GM12864 (cell line): Measurements from ENCODE around the gene PLEKHN1.

Experiments
- DNase-seq: peaks from one replicate; pipeline ENCODE4 v3.0.0-alpha.2; 2011; ENCODE audit warnings: low read depth
- H3K4me3 ChIP-seq: 2 replicates; pipeline ENCODE4 v1.5.1; 2011; ENCODE audit warnings: mild to moderate bottlenecking, low read depth, low read length, control low read depth
- TF ChIP-seq, protein P1 (sequence below): IDR thresholded peaks from 2 replicates; pipeline ENCODE4 v1.5.1; 2011; ENCODE audit warnings: low read depth, mild to moderate bottlenecking, moderate library complexity, low read length, control low read depth, inconsistent platforms; ENCODE audit errors: missing control alignments

PLEKHN1 gene

DNA sequence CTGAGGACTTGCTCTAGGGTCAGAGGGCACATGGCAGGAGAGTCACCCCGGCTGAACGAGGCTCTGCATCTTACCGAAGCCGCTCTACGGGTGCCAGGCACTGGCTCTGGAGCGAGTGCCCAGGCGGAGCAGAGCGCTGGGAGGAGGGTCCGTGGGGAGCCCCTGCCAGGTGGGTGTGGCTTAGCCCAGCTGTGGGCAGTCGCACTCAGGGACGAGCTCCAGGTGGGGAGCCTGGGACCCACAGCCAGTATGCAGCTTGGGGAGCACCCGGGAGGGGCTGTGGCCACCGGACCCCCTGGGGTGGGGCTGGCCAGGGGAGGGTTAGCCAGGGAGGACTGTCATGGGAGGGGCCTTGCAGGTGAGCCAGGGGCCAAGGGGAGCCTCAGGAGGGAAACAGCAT lies 57.4 kb downstream of the PLEKHN1 start:
- TF ChIP-seq, protein P1, sequence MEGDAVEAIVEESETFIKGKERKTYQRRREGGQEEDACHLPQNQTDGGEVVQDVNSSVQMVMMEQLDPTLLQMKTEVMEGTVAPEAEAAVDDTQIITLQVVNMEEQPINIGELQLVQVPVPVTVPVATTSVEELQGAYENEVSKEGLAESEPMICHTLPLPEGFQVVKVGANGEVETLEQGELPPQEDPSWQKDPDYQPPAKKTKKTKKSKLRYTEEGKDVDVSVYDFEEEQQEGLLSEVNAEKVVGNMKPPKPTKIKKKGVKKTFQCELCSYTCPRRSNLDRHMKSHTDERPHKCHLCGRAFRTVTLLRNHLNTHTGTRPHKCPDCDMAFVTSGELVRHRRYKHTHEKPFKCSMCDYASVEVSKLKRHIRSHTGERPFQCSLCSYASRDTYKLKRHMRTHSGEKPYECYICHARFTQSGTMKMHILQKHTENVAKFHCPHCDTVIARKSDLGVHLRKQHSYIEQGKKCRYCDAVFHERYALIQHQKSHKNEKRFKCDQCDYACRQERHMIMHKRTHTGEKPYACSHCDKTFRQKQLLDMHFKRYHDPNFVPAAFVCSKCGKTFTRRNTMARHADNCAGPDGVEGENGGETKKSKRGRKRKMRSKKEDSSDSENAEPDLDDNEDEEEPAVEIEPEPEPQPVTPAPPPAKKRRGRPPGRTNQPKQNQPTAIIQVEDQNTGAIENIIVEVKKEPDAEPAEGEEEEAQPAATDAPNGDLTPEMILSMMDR = no peak
- H3K4me3 ChIP-seq = no peak overlapping the region
- DNase-seq = no peak

- no peak for DNase-seq
- TF ChIP-seq, protein P1 = no peak
- no peak overlapping the region for H3K4me3 ChIP-seq
Measured at GRCh38 chr1:1024149-1024770, 58.0 kb downstream of the PLEKHN1 start.

GRCh38 chr1:1024771-1025699 lies 58.8 kb downstream of the PLEKHN1 start:
- DNase-seq = no peak
- H3K4me3 ChIP-seq = no peak overlapping the region
- TF ChIP-seq, protein P1 = no peak
